Measurements from ENCODE around the gene C2orf68. TPM values are rescaled to one million over a fixed set of nuclear protein-coding genes. Genes with fewer than 3 reads are reported as not detected.

The C2orf68 gene
- total RNA-seq, 4 donors from 2014 or later = 15.7 to 21.9 (median 19.7) TPM

- no peak overlapping the region for H3K4me3 ChIP-seq
- TF ChIP-seq POLR2A (IDR thresholded peaks at IDR 0.05) = no peak
- TF ChIP-seq EP300 (IDR thresholded peaks at IDR 0.05) = no peak
- TF ChIP-seq CTCF (IDR thresholded peaks at IDR 0.05) = no peak
- DNase-seq (ENCODE audit: low spot score in 2 of 2) = no peak
- H3K27me3 ChIP-seq = no peaks in the 10 kb centered on the region
- no peaks in the 10 kb centered on the region for H3K4me1 ChIP-seq
- H3K9me3 ChIP-seq = no peaks in the 10 kb centered on the region
- 93 to 95% methylated on average over 8 of the region's 8 CpGs for WGBS, 2 donors
- H3K27ac ChIP-seq = no peak overlapping the region
- H3K36me3 ChIP-seq = peaks cover 5 to 100% (median 49%) of the 10 kb centered on the region in 3 donors
Measured at GRCh38 chr2:85644909-85645308, 33.0 kb upstream of the C2orf68 start.

GRCh38 chr2:85642725-85643124, 30.9 kb upstream of the C2orf68 start:
- Histone ChIP-seq H3K4me1 (peaks cover 0 to 3% (median 0%) of the 10 kb centered on the region in 4 donors), H3K4me3 (no peak overlapping the region), H3K27ac (no peak overlapping the region), H3K36me3 (peaks cover 10 to 100% (median 54%) of the 10 kb centered on the region in 3 donors), H3K27me3 (no peaks in the 10 kb centered on the region), H3K9me3 (no peaks in the 10 kb centered on the region)
- DNase-seq (ENCODE audit: low spot score in 2 of 2) = no peak
- WGBS, 2 donors = 84 to 98% methylated on average over 3 of the region's 3 CpGs
- TF ChIP-seq CTCF (IDR thresholded peaks at IDR 0.05) = no peak
- TF ChIP-seq POLR2A (IDR thresholded peaks at IDR 0.05) = no peak
- no peak for TF ChIP-seq EP300 (IDR thresholded peaks at IDR 0.05)

GRCh38 chr2:85635636-85636035, 23.8 kb upstream of the C2orf68 start:
- no peaks in the 10 kb centered on the region for H3K27me3 ChIP-seq
- peaks cover 0 to 8% (median 0%) of the 10 kb centered on the region in 4 donors for H3K4me1 ChIP-seq
- H3K36me3 ChIP-seq = peaks cover 10 to 99% (median 34%) of the 10 kb centered on the region in 3 donors
- no peaks in the 10 kb centered on the region for H3K9me3 ChIP-seq
- 44 to 47% methylated on average over 4 of the region's 4 CpGs for WGBS, 2 donors
- DNase-seq (ENCODE audit: low spot score in 2 of 2) = no peak
- TF ChIP-seq POLR2A (IDR thresholded peaks at IDR 0.05) (no peak), CTCF (IDR thresholded peaks at IDR 0.05) (no peak), EP300 (IDR thresholded peaks at IDR 0.05) (no peak)
- no peak overlapping the region for H3K27ac ChIP-seq
- H3K4me3 ChIP-seq = no peak overlapping the region

- H3K4me1 ChIP-seq = peaks cover 0 to 8% (median 0%) of the 10 kb centered on the region in 4 donors
- TF ChIP-seq CTCF (IDR thresholded peaks at IDR 0.05) (no peak), EP300 (IDR thresholded peaks at IDR 0.05) (no peak), POLR2A (IDR thresholded peaks at IDR 0.05) (no peak)
- H3K9me3 ChIP-seq = no peaks in the 10 kb centered on the region
- H3K27ac ChIP-seq = no peak overlapping the region
- no peaks in the 10 kb centered on the region for H3K27me3 ChIP-seq
- no peak overlapping the region for H3K4me3 ChIP-seq
- DNase-seq (ENCODE audit: low spot score in 2 of 2) = no peak
- peaks cover 10 to 97% (median 30%) of the 10 kb centered on the region in 3 donors for H3K36me3 ChIP-seq
- WGBS, 2 donors = 81 to 83% methylated on average over 8 of the region's 8 CpGs
Measured at GRCh38 chr2:85635011-85635410, 23.1 kb upstream of the C2orf68 start.

- Histone ChIP-seq H3K4me3 (no peak overlapping the region), H3K27me3 (no peaks in the 10 kb centered on the region), H3K36me3 (peaks cover 0 to 97% (median 12%) of the 10 kb centered on the region in 3 donors), H3K27ac (no peak overlapping the region), H3K9me3 (no peaks in the 10 kb centered on the region), H3K4me1 (no peaks in the 10 kb centered on the region)
- DNase-seq (ENCODE audit: low spot score in 2 of 2) = no peak
- 88 to 89% methylated on average over 3 of the region's 3 CpGs for WGBS, 2 donors
- no peak for TF ChIP-seq CTCF (IDR thresholded peaks at IDR 0.05)
- TF ChIP-seq POLR2A (IDR thresholded peaks at IDR 0.05) = no peak
- no peak for TF ChIP-seq EP300 (IDR thresholded peaks at IDR 0.05)
Measured at GRCh38 chr2:85631316-85631715, 19.4 kb upstream of the C2orf68 start.

Data from tibial nerve (tissue), 4 donors.